ENCODE data around the gene SPAG16. TPM values are rescaled to one million over a fixed set of nuclear protein-coding genes. Genes with fewer than 3 reads are reported as not detected.

The SPAG16 gene
- total RNA-seq, 1 experiment from 2014 or later, result 0.30 TPM

DNA sequence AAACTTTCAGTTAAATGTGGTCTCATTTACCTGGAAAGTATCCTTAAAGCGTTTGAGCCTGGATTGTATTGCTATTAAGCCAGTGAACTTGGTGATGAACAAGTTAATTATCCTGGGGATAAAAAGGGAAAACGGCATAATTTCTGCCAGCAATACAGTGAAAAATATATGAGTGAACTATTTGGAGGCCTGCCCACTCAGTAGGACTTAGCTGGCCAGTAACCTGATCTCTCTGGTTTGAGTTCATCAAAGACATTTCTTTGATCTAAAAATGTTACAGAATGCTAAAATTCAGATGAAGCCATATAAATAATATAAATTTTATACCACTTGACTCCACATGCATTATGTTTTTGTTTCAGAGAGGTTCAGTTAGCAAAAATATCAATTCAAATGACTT, 885.5 kb downstream of the SPAG16 start:
- Histone ChIP-seq H3K4me3 (replicated peaks in 1 of 2; ENCODE audit: low read depth in 1 of 2, low read length in 2 of 2) (no peak overlapping the region), H3K9ac (ENCODE audit: low read length) (no peak overlapping the region), H3K27me3 (ENCODE audit: insufficient read depth, low read length) (no peaks in the 10 kb centered on the region), H2AFZ (ENCODE audit: low read depth, low read length, poor library complexity, severe bottlenecking) (no peak overlapping the region), H3K9me3 (ENCODE audit: control insufficient read depth in 1 of 2, insufficient read depth in 1 of 2, low read depth in 1 of 2, low read length in 2 of 2) (no peaks in the 10 kb centered on the region), H3K9me2 (ENCODE audit: insufficient read depth) (no peaks in the 10 kb centered on the region), H4K20me1 (ENCODE audit: insufficient read depth) (no peaks in the 10 kb centered on the region), H3K27ac (ENCODE audit: low read depth, low read length) (no peak overlapping the region), H3K4me2 (ENCODE audit: low read length) (no peak overlapping the region), H3K4me1 (ENCODE audit: control insufficient read depth in 1 of 2, insufficient read depth in 2 of 2, low read length in 2 of 2) (no peaks in the 10 kb centered on the region), H3K36me3 (ENCODE audit: control insufficient read depth in 1 of 2, insufficient read depth in 2 of 2, low read length in 2 of 2) (no peaks in the 10 kb centered on the region), H3K79me2 (ENCODE audit: insufficient read depth, low read length) (no peaks in the 10 kb centered on the region)
- ChIA-PET CTCF (no interaction called here), RAD21 (ENCODE audit: low non-redundant PET in 1 of 2, low total read pairs in 2 of 2, uncharacterized antibody in 2 of 2, unreplicated experiment in 2 of 2) (no interaction called here), POLR2A (no interaction called here)
- TF ChIP-seq TCF7L2 (IDR thresholded peaks at IDR 0.05; ENCODE audit: borderline replicate concordance, extremely low read depth, insufficient read depth, insufficient read length), result no peak
- TF ChIP-seq, protein P1, sequence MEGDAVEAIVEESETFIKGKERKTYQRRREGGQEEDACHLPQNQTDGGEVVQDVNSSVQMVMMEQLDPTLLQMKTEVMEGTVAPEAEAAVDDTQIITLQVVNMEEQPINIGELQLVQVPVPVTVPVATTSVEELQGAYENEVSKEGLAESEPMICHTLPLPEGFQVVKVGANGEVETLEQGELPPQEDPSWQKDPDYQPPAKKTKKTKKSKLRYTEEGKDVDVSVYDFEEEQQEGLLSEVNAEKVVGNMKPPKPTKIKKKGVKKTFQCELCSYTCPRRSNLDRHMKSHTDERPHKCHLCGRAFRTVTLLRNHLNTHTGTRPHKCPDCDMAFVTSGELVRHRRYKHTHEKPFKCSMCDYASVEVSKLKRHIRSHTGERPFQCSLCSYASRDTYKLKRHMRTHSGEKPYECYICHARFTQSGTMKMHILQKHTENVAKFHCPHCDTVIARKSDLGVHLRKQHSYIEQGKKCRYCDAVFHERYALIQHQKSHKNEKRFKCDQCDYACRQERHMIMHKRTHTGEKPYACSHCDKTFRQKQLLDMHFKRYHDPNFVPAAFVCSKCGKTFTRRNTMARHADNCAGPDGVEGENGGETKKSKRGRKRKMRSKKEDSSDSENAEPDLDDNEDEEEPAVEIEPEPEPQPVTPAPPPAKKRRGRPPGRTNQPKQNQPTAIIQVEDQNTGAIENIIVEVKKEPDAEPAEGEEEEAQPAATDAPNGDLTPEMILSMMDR (IDR thresholded peaks at IDR 0.05 in 2 of 3, conservative IDR thresholded peaks at IDR 0.05 in 1 of 3; ENCODE audit: borderline replicate concordance in 1 of 3, insufficient read depth in 1 of 3, low read depth in 2 of 3, low read length in 2 of 3), result no peak
- BruUV-seq (replicated peaks), result no TSS peak
- intact Hi-C loops (cut with micrococcal nuclease), result no loop called here
- ATAC-seq (no peak), DNase-seq (ENCODE audit: low read depth, low spot score) (no peak)

DNA sequence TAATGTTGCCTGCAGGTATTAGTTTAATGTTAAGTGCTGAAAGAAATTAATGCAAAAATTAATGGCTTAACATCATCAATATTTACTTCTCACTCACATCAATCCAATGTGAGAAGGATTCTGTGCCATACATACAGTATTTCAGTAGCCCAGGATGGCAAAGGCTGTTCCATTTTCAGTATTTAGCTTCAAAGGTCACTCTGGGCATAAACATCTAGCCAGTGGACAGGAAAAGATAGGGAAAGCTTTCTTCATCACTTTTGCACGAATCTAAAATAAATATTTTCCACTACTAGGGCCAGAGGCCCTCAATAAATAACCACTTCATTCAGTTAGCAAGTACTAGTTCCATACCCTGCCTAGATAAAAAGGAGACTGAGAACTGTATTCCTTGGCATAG, 890.3 kb downstream of the SPAG16 start:
- no peaks in the 10 kb centered on the region for H3K27me3 ChIP-seq (ENCODE audit: insufficient read depth, low read length)
- H3K9me3 ChIP-seq (ENCODE audit: control insufficient read depth in 1 of 2, insufficient read depth in 1 of 2, low read depth in 1 of 2, low read length in 2 of 2), result no peaks in the 10 kb centered on the region
- ChIA-PET RAD21 (ENCODE audit: low non-redundant PET in 1 of 2, low total read pairs in 2 of 2, uncharacterized antibody in 2 of 2, unreplicated experiment in 2 of 2) (no interaction called here), POLR2A (no interaction called here), CTCF (no interaction called here)
- H3K9ac ChIP-seq (ENCODE audit: low read length), result no peak overlapping the region
- H2AFZ ChIP-seq (ENCODE audit: low read depth, low read length, poor library complexity, severe bottlenecking), result no peak overlapping the region
- intact Hi-C loops (cut with micrococcal nuclease), result no loop called here
- no peak for DNase-seq (ENCODE audit: low read depth, low spot score)
- no peaks in the 10 kb centered on the region for H3K4me1 ChIP-seq (ENCODE audit: control insufficient read depth in 1 of 2, insufficient read depth in 2 of 2, low read length in 2 of 2)
- no peaks in the 10 kb centered on the region for H3K79me2 ChIP-seq (ENCODE audit: insufficient read depth, low read length)
- BruUV-seq (replicated peaks), result no TSS peak
- no peak for ATAC-seq
- no peak overlapping the region for H3K4me2 ChIP-seq (ENCODE audit: low read length)
- no peak overlapping the region for H3K27ac ChIP-seq (ENCODE audit: low read depth, low read length)
- no peaks in the 10 kb centered on the region for H3K36me3 ChIP-seq (ENCODE audit: control insufficient read depth in 1 of 2, insufficient read depth in 2 of 2, low read length in 2 of 2)
- TF ChIP-seq ELF1 (IDR thresholded peaks at IDR 0.05; ENCODE audit: borderline replicate concordance, low read depth), result no peak
- TF ChIP-seq, protein P2, sequence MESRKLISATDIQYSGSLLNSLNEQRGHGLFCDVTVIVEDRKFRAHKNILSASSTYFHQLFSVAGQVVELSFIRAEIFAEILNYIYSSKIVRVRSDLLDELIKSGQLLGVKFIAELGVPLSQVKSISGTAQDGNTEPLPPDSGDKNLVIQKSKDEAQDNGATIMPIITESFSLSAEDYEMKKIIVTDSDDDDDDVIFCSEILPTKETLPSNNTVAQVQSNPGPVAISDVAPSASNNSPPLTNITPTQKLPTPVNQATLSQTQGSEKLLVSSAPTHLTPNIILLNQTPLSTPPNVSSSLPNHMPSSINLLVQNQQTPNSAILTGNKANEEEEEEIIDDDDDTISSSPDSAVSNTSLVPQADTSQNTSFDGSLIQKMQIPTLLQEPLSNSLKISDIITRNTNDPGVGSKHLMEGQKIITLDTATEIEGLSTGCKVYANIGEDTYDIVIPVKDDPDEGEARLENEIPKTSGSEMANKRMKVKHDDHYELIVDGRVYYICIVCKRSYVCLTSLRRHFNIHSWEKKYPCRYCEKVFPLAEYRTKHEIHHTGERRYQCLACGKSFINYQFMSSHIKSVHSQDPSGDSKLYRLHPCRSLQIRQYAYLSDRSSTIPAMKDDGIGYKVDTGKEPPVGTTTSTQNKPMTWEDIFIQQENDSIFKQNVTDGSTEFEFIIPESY (IDR thresholded peaks at IDR 0.05; ENCODE audit: extremely low read depth, insufficient replicate concordance, low read length), result no peak
- H3K4me3 ChIP-seq (replicated peaks in 1 of 2; ENCODE audit: low read depth in 1 of 2, low read length in 2 of 2), result no peak overlapping the region
- H3K9me2 ChIP-seq (ENCODE audit: insufficient read depth), result no peaks in the 10 kb centered on the region
- H4K20me1 ChIP-seq (ENCODE audit: insufficient read depth), result no peaks in the 10 kb centered on the region
